ENCODE results near the gene POLQ.
"Not testable (repeated sequence)": the region's sequence is repeated elsewhere in the genome, so short reads cannot be mapped to it uniquely, and the experiment has no call there.

POLQ gene

DNA sequence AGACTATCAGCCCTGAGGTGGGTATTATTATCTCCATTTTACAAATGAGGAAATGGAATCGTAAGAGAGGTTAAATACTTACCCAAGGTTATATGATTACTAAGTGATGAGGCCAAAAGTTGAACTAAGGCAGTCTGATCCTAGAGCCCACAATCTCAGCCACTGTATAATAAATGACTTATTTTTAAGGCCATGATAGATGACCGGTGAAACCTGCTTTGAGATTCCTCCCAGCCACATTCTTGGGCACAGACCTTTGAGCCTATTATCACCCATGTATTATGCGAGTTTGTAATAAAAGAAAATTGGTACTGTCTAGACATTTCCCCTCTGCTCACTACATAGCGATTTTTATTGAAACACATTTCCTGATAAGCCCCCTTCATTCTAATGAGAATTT, 37.4 kb downstream of the POLQ start:
- no peak for ATAC-seq

DNA sequence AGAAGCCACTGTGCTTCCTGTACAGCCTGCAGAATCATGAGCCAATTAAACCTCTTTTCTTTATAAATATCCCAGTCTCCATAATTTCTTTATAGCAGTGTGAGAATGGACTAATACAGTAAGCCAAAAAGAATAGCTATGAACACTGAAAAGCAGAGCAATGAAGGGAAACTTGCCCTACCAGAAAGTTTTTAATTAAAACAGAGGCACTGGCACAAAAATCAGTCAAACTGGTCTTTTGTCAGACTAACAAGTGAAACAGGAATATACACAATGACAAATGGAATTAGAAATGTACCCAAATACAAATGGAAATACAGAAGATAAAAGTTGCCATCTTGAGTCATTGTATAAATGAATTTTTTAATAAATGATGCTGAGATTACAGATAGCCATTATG, 40.5 kb downstream of the POLQ start:
- ATAC-seq = no peak

DNA sequence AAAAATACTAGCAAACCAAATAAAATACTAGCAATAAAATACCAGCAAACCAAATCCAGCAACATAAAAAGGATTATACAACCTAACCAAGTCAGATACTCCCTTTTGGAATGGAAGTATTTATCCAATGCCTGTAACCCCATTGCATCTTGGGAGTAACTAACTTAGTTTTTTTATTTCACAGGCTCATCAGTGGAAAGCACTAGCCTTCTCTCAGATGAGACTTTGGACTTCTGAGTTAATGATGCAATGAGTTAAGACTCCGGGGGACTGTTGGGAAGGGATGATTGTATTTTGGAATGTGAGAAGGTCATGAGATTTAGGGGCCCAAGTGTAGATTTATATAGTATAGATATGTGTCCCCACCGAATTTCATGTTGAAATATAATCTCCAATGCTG, 41.2 kb downstream of the POLQ start:
- ATAC-seq = no peak

DNA sequence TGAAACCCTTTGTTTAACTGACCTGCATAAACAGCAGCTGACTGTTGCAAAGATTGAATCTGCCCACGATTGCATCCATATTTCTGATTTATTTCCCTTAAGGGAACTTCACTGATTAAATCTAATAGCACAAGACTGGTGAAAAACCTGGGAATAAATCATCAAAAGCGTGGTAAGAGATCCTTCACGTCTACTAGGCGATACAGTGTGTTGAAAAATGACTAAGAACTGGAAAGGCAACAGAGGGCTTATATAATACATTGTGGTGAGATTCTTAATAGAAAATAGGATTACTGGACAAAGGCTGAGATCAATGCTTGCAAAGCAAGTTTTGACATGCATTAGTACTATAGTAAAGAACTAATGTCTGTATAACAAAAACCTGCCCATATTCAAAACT, 49.0 kb downstream of the POLQ start:
- no peak for ATAC-seq

DNA sequence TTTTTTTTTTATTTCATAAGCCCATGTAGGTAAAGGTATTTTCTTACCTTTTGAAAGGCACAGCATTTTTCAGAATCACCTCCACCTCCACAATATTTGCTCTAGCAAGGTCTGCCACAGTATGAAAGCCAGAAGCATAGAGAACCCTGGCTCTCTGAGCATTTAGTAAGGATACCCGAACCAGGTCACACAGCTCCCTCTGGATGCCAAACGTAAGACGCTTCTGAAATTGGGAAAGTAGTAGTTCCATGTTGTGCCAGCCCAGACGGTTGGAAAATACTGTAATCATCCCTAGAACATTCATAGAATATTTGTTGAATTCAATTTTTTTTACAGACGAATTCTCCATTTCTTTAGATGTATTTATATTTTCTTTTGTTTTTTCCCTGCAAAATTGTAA, 52.4 kb downstream of the POLQ start:
- no peak for ATAC-seq

DNA sequence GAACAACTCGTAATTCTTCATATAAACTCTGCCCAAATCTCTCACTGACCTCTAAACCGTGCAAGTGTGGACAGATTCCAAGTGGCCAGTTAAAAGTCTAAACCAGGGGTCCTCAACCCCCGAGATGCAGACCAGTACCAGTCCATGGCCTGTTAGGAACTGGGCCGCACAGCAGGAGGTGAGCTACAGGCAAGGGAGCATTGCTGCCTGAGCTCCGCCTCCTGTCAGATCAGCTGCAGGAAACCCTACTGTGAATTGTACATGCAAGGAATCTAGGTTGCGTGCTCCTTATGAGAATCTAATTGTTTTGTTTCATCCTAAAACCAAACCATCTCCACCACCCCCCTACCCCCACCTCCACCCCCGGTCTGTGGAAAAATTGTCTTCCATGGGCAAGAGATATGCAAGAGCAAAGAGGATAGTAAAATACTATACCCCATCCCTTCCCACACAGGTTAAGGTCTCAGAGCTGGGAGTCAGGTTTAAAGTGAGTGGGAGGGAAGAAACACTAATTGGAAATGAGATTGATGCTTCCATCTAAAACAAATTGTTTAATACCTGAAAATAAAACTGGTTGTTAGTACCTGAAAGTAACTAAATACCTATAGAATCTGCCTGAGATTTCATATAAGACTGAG, 54.0 kb downstream of the POLQ start:
- no peak for ATAC-seq

DNA sequence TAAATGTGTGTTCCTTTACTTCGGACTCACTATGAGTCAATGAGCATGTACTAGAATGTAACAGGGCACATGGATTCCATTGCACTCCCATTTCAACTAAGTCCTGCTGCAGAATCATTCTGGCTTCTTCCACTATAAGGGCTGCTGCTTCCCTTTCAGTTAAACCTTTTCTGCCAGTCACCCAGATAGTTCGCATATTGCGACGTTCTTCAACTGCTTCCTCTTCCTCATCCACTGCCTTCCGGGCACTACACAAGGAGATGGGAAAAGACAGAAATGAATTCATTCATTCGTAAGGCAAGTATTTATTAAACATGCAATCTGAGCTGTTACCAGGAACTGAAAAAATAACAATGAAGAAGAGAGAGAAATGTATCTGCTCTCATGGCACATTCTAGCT, 55.6 kb downstream of the POLQ start:
- ATAC-seq = no peak

DNA sequence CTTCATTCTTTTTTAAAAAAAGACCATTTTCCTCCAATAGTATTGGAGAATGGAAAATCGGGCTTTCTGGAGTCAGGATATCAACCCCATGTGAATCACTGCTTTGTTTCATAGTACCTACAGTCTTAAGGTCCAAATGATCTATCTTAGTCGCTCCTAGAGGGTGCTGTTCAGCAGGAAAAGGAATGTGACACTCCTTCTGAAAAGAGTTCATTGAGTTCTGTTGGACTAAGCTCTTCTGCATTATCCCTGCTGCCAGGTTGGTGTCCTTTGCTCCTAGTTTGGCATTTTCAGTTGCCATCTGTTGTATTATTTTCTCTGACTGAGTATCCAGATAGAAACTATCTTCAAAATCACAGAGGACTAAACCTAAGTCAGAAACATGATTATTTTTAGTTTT, 57.2 kb downstream of the POLQ start:
- ATAC-seq = no peak

DNA sequence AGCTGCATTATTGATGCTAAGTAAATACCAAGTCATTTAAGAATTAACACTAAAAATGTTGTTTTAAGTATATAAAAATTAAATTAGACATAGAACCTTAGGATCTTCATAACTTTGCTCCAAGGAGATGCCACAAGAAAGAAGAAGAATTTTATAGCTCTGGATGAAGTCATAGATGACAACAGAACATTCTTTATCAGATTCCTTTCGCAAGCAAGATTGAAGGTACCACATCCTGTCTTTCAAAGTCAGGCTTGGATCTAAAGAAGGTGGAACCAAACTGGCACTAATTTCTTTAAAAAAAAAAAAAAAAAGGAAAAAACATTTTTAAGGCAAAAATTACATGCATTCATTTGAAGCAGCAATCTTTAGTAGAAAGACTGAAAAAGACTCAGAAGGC, 62.5 kb downstream of the POLQ start:
- no peak for ATAC-seq

DNA sequence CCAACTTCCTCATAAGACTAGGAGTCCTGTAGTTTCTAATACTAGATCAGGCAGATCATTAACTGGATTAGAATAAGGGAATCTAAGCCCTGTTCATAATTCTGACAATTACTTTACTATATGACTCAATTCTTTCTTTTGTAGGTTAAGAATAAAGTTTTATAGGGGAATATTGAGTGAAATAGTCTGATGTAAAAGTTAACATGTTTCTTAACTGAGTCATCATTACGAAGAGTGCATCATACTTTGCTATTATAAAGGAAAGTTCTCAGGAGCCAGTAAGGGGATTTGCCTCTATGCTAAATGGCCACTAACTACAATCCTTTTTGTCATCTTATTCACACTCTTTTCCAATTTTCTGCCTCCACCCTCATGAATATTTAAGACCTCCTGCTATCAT, 63.1 kb downstream of the POLQ start:
- ATAC-seq = no peak

DNA sequence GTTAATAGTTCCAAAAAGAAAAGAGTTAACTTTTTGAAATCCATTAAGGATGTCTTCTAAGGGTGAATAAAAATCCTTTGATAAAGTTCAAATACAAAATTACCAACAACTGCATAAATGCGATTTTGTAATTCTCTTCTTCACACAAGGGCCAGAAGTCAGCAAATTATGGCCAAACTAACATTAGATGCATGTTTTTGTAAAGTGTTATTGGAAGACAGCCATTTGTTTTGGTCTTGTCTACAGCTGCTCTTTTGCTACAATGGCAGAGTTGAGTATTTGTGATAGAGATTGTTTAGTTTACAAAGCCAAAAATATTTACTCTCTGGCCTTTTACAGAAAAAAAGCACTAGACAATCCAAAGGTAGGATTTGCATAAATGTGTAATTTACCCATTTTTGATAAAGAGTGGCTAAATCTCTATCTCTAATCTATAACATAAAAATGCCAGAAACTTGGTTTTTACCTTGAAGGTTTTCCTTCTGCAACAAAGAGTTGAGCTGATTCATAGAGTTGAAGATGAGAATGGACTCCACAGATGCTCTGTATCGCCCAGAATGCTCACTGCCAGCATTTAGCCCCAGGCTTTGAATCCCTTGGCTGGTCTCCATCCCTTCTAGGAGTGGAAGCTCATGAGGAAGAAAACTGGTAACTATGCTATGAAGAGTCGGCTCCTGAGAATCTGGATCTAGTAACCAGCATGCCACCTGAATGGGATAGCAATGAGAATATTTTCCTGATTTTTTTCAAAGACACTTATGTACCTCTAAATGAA, 64.5 kb downstream of the POLQ start:
- ATAC-seq = no peak

DNA sequence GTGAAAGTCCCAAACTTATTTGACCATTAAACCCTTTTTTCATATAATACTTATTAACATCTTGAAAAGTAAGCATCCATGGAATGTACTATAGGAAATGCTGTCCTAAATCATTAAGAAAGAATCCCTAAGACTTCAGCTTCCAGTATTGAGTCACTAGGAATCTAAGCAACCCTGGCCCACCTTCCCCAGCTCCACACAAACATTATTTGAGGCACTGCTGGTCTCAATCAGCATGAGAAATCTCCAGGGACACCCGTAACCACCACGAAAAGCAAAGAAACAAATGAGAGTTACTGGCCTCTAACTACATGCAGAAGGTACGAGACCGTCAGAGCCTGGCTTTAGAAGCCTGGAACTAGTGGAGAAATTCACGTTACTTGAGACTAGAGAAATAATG, 68.2 kb downstream of the POLQ start:
- ATAC-seq = no peak

DNA sequence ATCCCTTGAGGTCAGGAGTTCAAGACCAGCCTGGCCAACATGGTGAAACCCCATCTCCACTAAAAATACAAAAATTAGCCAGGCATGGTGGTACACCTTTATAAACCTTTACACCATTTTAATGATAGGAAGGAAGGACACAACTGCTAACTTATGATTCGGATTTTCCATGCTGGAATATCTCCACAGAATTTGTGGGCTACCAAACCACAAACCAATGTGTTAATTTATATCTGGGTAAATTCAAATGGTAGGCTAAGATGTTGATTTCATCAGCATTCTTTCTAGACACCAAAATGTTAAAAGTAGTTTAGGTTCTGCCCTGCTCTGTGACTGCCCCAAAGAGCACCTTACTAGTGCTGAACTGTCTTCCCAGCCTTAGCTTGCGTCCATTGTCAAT, 72.8 kb downstream of the POLQ start:
- ATAC-seq = no peak

DNA sequence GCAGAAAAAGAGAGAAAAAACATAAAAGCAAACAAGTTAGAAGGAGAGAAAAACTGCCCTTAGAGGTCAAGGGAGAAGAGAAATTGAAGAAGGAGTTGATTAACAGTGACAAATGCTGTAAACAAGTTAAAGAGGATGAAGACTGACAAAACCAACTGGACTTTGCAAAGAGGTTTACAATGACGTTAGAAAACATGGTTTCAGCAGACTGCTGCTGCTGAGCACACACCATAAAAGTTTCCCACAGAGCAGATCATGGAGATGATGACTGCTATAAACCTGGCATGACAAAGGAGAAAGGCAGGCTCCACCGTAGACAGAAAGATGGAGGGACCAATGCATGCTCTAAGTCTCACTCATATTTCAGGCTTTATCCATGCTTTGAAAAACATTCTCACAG, 78.7 kb downstream of the POLQ start:
- no peak for ATAC-seq

DNA sequence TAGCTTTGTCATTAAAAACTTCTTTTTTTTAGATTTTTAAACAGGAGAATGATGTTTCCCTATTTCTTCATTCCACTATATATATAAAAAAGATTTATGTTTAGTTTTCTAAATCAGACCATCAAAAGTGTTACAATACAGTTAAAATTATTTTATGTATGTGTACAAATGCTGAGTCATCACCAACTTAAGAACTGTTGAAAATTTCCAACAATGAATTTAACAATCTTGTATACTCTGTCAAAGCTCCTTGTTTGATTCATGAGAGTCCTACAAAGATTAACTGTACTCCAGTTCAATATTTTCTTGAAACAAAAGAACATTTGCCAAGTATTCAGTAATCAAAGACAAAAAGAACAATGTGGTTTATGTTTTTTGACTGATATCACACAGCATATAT, 82.0 kb downstream of the POLQ start:
- ATAC-seq = no peak

DNA sequence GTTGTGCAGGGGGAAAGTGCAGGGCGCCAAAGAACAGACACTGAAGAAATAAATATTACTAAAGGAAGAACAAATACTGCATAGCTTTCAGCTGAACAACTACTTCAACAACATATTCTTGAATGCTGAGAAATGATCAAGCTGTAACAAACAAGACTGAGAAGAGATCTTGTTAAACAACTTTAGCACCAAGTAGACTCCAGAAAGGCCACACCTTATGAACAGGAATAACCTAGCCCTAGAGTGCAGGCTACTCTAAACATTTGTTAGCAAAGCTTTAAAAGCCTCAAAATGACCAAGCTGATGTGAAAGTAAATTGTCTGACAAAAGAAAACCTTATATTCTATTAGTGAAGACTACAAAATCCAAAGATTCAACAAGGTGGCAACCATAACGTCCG, 83.2 kb downstream of the POLQ start:
- ATAC-seq = no peak

DNA sequence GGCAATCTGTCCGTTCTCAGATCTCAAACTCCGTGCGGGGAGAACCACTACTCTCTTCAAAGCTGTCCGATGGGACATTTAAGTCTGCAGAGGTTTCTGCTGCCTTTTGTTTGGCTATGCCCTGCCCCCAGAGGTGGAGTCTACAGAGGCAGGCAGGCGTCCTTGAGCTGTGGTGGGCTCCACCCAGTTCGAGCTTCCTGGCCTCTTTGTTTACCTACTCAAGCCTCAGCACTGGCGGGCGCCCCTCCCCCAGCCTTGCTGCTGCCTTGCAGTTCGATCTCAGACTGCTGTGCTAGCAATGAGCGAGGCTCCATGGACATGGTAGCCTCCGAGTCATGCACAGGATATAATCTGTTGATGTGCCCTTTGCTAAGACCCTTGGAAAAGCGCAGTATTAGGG, 94.0 kb downstream of the POLQ start:
- ATAC-seq = not testable (repeated sequence)

DNA sequence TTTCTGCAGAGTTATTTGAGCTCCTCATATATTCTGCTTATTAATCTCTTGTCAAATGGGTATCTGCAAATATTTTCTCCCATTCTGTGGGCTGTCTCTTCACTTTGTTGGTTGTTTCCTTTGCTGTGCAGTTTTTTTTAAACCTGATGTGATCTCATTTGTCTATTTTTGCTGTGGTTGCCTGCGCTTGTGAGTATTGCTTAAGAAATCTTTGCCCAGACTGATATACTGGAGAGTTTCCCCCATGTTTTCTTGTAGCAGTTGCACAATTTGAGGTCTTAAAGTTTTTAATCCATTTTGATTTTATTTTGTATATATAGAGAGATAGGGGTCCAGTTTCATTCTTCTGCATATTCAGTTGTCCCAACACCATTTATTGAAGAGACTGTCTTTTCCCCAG, 102.3 kb downstream of the POLQ start:
- no peak for ATAC-seq

DNA sequence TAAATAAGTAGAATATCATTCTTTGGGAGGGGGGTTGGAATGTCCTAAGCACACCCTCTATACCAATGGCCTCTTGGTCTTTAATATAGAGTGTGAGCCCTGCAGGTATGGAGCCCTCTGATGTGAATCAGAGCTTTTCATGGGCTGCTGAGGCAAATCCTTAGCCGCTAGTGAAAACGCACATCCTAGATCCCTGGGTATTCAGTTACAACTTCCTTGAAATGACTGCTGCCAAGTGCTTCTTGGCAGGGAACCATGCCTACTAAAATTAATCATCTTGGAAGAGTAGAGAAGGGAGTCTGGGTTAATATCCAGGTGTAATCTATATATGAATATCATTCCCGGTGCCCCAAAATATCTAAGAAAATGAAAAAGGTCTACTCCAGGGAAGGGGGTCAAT, 109.1 kb downstream of the POLQ start:
- ATAC-seq = no peak

DNA sequence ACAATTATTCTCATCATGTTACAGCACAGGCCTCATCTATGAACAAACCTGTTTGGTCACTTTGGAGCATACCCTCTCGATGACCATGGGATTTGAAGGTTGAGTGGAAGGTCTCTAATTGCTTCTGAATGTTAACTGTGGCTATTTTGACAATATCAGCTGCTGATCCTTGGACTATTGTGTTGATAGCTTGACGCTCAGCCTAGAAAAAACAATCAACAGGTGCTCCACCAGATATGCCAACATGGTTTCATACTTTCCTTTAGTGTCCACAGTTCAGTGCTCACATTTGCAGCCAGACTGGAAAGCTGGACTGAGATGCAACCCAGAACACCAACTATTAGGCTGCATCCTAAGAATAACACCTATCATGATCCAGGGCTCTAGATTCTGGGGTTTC, 109.7 kb downstream of the POLQ start:
- no peak for ATAC-seq

DNA sequence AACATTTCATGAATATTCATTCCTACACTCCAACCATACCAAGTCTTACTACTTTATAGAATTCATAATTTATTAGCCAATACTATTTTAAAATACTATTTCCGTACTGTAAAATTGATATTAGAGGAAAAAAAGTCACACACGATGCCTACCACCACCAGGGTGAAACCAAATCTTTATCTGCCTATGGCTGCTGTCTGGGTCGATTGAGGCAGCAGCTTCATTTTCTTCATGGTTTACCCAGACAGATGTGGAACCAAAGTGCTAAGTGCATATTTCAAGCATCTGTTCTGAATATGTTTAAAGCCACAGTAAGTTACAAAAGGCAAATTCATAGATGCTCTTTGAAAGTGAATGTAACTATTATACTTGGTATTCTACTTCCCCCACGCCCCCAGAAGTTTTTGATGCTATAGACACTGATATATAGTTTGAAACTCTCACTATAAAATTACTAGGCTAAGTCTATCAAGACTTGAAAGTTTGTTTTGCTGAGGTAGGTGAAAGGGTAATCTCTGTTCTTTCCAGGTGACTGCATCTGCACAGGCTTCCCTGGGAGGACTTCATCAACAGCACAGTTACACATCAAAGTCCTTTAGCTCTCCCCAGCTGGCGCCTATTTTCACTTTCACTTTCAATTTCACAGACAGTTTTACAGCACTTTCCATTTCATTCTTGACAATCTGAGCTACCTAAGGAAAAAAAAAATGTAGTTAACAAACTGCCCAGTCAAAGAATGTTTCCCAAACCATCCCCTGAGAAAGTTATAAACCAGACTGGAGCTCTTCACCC, 113.9 kb downstream of the POLQ start:
- peak; percentile 93 to 95 for ATAC-seq

DNA sequence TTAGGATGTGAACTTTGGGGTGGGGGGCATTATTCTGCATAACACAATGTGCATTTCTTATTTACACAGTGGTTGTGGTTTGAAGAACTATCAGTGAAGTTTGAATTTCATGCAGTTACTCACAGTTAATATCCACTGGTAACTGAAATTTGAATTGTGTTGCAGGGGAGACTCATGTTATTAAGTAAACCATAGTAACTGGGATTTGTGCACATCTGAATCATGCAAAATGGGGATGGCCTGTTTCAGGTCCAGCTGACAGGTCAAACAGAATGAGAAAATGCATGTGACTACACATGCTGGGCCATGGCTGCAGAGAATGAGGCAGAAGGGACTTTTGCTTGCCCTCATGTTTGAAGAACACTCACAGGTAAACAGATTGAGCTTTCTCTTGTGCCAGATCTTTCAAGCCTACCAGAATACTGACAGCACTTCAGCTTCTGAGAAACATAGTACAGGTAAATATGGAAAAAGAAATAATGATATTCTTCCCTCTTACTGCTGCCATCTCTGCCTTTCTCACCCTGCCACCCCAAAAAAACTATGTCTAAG, 115.0 kb downstream of the POLQ start:
- ATAC-seq = no peak

DNA sequence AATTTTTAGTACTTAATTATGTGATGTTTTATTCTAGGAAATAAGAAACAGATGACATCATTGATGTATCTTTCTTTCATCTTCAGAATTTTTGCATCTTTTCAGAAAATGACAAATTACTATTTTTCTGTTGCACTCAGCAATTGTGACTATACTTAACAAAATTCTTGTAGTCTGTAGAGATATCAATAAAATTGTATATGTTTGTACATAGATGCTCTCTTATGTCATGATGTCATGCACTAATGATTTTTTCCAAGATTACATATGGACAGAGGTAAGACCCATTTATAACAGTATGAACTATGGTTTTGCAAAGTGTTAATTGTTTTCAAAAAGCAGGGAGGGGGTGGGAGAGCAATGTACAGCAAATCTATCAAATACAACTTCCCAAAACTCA, 121.2 kb downstream of the POLQ start:
- ATAC-seq = no peak

DNA sequence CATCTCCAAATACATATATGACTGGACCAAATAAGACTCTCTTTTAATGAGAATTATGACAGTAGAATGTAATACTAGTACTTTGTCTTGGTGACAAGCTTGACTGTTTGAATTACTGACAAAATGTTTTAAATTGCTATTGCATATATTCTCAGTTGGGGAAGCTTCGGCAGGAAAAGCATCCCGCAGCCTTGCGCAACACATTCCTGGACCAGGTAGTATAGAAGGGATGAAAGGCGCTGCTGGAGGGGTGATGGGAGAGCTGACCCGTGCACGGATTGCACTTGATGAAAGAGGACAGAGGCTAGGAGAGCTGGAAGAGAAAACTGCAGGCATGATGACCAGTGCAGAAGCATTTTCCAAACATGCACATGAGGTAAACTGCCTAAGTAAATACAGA, 127.6 kb downstream of the POLQ start:
- no peak for ATAC-seq
